MCF 10A (cell line): ENCODE measurements around the gene RHOT1. TPM values are rescaled to one million over a fixed set of nuclear protein-coding genes. Genes with fewer than 3 reads are reported as not detected.

Source experiments
- BruUV-seq: library from RNA; stranded (reverse); fragments of 400-500 nt; replicated peaks from 2 replicates; lab custom pipeline; 2021; lab: Mats Ljungman, UMichigan
- CTCF ChIA-PET: fragments of 300-600 bp; sonication (Branson Sonifier 250); formaldehyde crosslinking; extraction: SDS; loops from one replicate; lab custom pipeline; 2021; ENCODE audit warnings: antibody characterized with exemption, inconsistent platforms; lab: Yijun Ruan, JAX
- POLR2A ChIA-PET: fragments of 300-600, 350-650 bp; sonication (Branson Sonifier 250); formaldehyde crosslinking; extraction: SDS; loops from one replicate; lab custom pipeline; 2020; ENCODE audit warnings: antibody characterized with exemption, inconsistent platforms; lab: Yijun Ruan, JAX
- DNase-seq: peaks from one replicate; pipeline ENCODE4 v3.0.0-alpha.2; 2018; ENCODE audit not compliant: unreplicated experiment
- H3K27ac Mint-ChIP-seq: one replicate; pipeline ENCODE4 v1.8.0; 2022; ENCODE audit warnings: mild to moderate bottlenecking, low read depth, mixed read lengths; ENCODE audit not compliant: unreplicated experiment
- H3K27me3 Mint-ChIP-seq: one replicate; pipeline ENCODE4 v1.8.0; 2022; ENCODE audit warnings: mixed read lengths; ENCODE audit not compliant: insufficient read depth, unreplicated experiment
- H3K36me3 Mint-ChIP-seq: one replicate; pipeline ENCODE4 v1.8.0; 2022; ENCODE audit warnings: mild to moderate bottlenecking, moderate library complexity, mixed read lengths; ENCODE audit not compliant: insufficient read depth, unreplicated experiment
- H3K4me1 Mint-ChIP-seq: one replicate; pipeline ENCODE4 v1.8.0; 2022; ENCODE audit warnings: mixed read lengths; ENCODE audit not compliant: insufficient read depth, unreplicated experiment
- H3K4me3 Mint-ChIP-seq: one replicate; pipeline ENCODE4 v1.8.0; 2022; ENCODE audit warnings: mild to moderate bottlenecking, moderate library complexity, mixed read lengths; ENCODE audit not compliant: unreplicated experiment
- H3K9me3 Mint-ChIP-seq: one replicate; pipeline ENCODE4 v1.8.0; 2022; ENCODE audit warnings: mixed read lengths; ENCODE audit not compliant: unreplicated experiment
- intact Hi-C: fragments of 100-400 bp; cut with micrococcal nuclease; formaldehyde crosslinking; loops from 2 replicates; pipeline ENCODE4 v1.14.1; 2022
- total RNA-seq: library from RNA; stranded (reverse); gene quantifications from 2 replicates; pipeline ENCODE4 v1.2.3, GENCODE V29; 2022
- TF ChIP-seq, protein P1 (sequence below): fragments of 200-600 bp; IDR thresholded peaks from one replicate; pipeline ENCODE4 v1.8.0; 2022; ENCODE audit warnings: antibody characterized with exemption, mild to moderate bottlenecking; ENCODE audit not compliant: unreplicated experiment

The RHOT1 gene
- total RNA-seq, 1 experiment from 2014 or later, result 19.8 TPM

DNA sequence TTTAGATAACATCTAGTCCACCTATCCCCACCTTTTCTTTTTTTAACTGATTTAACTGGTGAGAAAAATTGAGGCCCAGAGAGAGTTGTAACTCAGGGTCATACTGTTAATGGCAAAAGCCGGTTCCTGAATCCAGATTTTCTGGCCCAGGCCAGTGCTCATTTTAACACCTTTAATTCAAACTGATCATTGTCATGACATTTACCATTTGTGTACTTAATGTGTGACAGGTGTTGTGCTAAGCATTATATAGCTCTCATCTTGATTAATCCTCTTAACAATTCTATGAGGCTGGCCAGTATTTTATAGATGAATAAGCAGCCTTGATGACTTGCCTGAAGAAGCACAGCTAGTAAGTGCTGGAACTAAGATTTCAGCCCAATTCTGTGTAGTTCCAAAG is 14.4 kb downstream of the RHOT1 start:
- no peaks in the 10 kb centered on the region for H3K27me3 Mint-ChIP-seq
- TF ChIP-seq, protein P1, sequence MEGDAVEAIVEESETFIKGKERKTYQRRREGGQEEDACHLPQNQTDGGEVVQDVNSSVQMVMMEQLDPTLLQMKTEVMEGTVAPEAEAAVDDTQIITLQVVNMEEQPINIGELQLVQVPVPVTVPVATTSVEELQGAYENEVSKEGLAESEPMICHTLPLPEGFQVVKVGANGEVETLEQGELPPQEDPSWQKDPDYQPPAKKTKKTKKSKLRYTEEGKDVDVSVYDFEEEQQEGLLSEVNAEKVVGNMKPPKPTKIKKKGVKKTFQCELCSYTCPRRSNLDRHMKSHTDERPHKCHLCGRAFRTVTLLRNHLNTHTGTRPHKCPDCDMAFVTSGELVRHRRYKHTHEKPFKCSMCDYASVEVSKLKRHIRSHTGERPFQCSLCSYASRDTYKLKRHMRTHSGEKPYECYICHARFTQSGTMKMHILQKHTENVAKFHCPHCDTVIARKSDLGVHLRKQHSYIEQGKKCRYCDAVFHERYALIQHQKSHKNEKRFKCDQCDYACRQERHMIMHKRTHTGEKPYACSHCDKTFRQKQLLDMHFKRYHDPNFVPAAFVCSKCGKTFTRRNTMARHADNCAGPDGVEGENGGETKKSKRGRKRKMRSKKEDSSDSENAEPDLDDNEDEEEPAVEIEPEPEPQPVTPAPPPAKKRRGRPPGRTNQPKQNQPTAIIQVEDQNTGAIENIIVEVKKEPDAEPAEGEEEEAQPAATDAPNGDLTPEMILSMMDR, result no peak
- no peak overlapping the region for H3K4me3 Mint-ChIP-seq
- H3K36me3 Mint-ChIP-seq, result peaks cover 43% of the 10 kb centered on the region
- H3K27ac Mint-ChIP-seq, result no peak overlapping the region
- H3K4me1 Mint-ChIP-seq, result peaks cover 11% of the 10 kb centered on the region
- POLR2A ChIA-PET, result interaction anchor here (0.8 to 1.4 kb wide), 6 partner anchors 11 to 29 kb away, joined by 3 to 6 read pairs (median 4); partner anchors contain the start of gene RHOT1
- BruUV-seq, result no TSS peak
- no peaks in the 10 kb centered on the region for H3K9me3 Mint-ChIP-seq
- intact Hi-C loops, result no loop called here
- CTCF ChIA-PET, result interaction anchor here (0.6 to 0.8 kb wide), 3 partner anchors 149 to 638 kb away, joined by 3 to 4 read pairs (median 3); partner anchors contain the start of gene LRRC37B
- DNase-seq, result no peak

DNA sequence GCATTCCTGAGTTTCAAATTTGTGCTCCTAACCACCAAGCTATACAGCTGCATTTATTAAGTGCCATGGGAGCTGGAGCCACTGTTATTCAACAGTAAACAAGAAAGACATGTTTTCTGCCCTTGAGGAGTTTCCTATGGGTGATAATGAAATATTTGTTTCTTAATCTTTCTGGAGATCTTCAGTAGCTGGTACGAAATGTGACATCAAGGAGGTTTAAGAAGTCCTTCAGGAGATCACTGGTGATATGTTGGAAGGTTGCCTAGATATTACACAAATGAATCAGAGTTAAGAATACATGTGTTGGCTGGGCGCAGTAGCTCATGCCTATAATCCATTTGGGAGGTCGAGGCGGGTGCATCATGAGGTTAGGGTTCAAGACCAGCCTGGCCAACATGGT is 14.9 kb downstream of the RHOT1 start:
- no peak overlapping the region for H3K4me3 Mint-ChIP-seq
- no peaks in the 10 kb centered on the region for H3K9me3 Mint-ChIP-seq
- ChIA-PET POLR2A (interaction anchor here (0.8 to 1.4 kb wide), 6 partner anchors 12 to 29 kb away, joined by 3 to 6 read pairs (median 4); partner anchors contain the start of gene RHOT1), CTCF (interaction anchor here (0.6 to 0.8 kb wide), 3 partner anchors 150 to 639 kb away, joined by 3 to 4 read pairs (median 3); partner anchors contain the start of gene LRRC37B)
- H3K27ac Mint-ChIP-seq, result peak overlapping the region; percentile 1
- intact Hi-C loops, result no loop called here
- TF ChIP-seq, protein P1, result no peak
- H3K36me3 Mint-ChIP-seq, result peaks cover 38% of the 10 kb centered on the region
- BruUV-seq, result no TSS peak
- peak; percentile 31 for DNase-seq
- H3K4me1 Mint-ChIP-seq, result peaks cover 16% of the 10 kb centered on the region
- H3K27me3 Mint-ChIP-seq, result no peaks in the 10 kb centered on the region

DNA sequence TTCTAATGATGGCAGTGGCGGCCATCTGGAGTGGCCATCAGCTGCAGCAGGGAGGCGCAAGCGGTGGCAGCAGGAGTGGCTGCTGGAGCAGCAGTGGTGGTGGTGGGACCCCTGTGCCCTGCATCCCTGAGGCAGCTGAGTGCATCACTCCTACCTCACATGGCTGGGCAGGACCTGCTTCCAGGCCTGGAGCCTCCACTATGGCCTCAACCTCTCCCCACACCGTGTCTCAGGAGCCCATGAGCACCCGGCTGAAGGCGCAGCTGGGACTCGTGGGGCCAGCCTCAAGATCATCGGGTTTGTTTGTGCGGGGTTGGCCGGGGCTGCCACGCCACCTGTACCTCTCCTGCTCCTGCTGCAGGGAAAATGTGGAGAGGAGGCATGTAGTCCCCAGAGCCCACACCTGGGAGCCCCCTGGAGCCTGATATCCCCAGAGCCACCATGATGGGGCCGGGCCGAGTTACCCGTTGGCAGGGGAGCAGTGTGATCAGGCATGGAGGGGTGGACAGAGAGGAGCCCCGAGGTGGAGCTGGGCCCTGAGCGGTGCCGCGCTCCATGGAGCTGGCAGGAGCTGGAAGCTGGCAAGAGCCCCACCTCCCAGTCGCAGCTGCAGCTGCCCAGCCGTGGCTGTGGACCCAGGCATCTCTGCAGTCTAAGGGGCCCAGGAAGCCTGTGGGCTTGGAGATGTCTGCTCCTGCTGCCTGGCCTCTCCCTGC is 16.7 kb downstream of the RHOT1 start:
- intact Hi-C loops, result no loop called here
- ChIA-PET POLR2A (interaction anchor here (1.1 kb wide), 1 partner anchor 16 kb away, joined by 6 read pairs; no protein-coding TSS in a partner anchor), CTCF (interaction anchor here (0.5 to 0.7 kb wide), 3 partner anchors 80 to 244 kb away, joined by 3 read pairs; no protein-coding TSS in a partner anchor)
- BruUV-seq, result no TSS peak
- peaks cover 7% of the 10 kb centered on the region for H3K9me3 Mint-ChIP-seq
- H3K27ac Mint-ChIP-seq, result no peak overlapping the region
- no peak overlapping the region for H3K4me3 Mint-ChIP-seq
- peaks cover 28% of the 10 kb centered on the region for H3K36me3 Mint-ChIP-seq
- TF ChIP-seq, protein P1, result no peak
- no peak for DNase-seq
- peaks cover 23% of the 10 kb centered on the region for H3K4me1 Mint-ChIP-seq
- no peaks in the 10 kb centered on the region for H3K27me3 Mint-ChIP-seq
